GM18502 (cell line): ENCODE data around the gene CDC25C.
"Not testable (repeated sequence)": the region's sequence is repeated elsewhere in the genome, so short reads cannot be mapped to it uniquely, and the experiment has no call there.

ENCODE experiments used
- ATAC-seq: cut with Tn5 transposase; IDR thresholded peaks from one replicate; pipeline ENCODE4 v1.9.1; 2021; ENCODE audit warnings: mild to moderate bottlenecking; ENCODE audit not compliant: unreplicated experiment, poor library complexity

The CDC25C gene

DNA sequence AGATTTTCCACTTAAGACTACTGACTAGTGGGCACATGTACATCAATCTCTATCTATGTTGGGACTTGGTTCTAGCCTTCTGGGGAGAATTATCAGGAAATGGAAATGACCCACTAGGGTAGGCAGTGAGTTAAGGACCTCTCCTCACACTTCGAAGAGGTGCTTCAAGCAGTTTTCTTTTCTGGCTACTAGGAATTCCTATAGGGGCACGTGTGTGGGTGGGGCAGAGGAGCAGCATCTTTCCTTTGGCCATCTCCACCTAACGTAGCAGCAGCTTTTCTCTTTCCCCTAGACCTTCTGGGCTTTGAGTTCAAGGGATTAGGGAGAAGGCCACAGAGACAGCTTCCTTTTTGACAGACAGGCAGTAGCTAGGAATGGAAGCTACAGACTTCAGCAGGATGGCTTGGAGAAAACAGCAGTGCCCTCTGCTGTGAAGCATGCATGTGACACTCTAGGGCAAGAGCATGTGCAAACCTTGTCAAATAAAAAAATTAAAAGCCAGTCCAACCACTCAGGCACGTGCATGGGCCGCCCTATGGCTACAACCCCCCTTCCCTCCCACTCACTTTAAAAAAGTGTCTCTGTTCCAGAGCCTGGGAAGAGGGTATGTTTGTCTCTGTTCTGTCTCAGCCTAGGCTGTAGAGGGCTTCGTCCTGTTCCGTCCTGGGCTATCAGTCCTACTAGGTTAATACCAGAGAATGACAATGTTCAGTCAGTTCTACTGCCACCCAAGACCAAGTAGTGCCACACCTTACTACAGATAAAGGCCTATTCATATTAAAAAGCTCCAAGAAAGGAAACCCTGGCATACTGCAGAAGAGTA, 48.5 kb downstream of the CDC25C start:
- no peak for ATAC-seq

DNA sequence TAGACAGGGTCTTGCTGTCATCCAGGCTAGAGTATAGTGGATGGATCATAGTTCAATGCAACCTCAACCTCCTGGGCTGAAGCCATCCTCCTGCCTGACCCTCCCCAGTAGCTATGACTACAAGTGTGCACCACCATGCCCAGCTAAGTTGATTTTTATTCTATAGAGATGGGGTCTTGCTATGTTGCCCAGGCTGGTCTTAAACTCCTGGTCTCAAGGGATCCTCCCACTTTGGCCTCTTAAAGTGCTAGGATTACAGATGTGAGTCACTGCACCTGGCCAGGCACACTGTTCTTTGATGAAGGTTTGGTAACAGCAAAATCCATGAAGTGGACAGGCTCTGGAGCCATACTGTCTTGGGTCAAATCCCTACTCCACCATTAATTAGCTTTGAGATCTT, 50.7 kb downstream of the CDC25C start:
- no peak for ATAC-seq

DNA sequence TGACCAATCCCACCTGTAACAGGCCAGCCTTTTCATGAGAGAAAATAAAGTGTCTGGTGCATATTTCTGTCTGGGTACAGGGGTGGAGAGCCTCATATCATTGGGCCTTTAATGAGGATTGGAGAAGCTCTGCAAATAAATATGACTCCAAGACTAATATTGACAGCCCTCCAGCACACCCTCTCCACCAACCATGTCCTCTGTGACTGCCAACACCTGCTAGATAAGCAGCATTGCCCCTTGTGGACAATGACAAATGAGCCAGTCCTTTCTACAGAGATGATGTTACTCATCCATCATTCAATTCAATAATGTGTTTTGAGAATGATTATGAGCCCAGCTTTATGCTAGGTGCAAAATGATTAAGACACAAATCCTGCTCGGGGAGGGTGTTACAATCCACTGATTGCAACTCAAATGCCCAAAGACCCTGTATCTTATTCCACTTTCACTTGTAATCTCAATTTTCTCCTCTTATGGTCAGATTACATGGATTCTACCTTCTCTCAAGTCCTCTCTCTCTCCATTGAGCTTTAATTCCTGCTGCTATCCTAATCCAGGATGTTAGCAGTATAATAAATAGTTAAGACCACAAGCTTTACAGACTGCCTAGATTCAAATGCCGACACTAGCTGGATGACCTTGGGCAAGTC, 55.1 kb downstream of the CDC25C start:
- ATAC-seq = no peak

DNA sequence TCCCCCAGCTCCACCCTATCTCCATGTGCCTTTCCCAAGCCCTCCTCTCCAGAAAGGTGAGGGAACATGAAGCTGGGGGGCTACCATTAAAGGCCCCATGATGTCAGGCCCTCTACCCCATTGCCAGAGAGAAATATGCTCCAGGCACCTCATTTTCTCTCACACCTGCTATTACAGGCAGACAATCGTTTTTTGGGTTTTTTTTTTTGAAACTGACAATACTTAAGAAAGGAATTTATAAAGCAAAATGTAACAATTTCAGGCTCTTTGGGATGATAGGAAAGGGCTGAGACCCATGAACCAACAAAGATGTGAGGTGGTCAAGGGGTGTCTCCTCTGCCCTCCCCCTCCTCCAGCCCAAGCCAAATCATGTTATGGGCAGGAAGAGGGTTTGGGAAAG, 55.7 kb downstream of the CDC25C start:
- no peak for ATAC-seq

DNA sequence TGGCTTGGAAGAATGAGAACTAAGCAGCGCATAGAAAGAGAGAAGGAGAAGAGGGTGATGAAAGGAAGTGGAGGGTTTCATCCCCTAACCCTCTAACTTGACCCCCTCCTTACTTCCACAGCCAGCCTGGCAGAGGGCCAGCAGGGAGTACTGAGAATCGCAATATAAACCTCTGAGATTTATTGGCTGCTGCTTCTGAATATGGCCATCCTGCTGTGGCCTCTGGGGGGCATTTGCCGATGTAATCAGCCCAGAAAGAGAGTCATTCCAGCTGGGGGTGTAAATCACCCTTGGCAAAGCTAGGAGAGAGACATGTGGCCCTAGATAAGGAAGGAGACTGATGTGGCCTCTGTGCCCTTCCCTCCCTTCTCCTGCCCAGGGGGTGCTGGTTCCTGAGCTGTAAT, 56.2 kb downstream of the CDC25C start:
- no peak for ATAC-seq

DNA sequence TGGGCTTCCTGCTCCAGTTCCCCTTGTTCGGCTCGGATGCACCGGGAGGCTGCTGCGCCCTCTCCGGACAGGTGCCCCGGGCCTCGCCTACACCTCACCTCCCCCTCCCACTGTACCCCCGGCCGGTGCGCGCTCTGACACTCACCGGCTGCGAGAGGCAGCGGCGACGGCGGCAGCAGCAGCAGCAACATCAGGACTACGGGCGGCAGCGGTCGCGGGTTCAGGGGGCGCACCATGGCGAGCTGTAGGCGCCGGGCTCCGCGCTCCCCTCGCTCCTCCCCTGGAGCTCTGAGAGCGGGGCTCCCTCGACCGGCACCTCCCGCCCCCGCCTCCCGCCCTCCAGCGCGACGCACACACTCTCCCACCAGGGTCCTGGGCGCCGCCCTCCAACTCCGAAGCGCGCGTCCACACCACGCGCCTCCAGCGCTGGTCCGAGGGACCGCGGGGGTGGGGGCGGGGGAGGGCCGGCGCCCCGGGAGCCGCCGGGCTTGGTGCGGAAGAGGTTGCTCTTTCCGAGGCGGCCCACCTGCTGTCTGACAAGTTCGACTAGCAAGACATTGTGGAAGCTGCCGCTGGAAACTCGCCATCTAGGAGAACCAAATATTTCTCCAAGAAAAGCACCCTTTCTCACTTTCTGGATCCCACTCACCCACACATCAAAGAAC, 57.3 kb downstream of the CDC25C start, which contains the start of gene GFRA3:
Gene GFRA3 (minus strand): TSS at position 433 of the 665 bp plus-strand sequence. CDS start 197 bp downstream, at position 236.
- ATAC-seq = no peak

GRCh38 chr5:138273834-138274188, 57.8 kb downstream of the CDC25C start:
- ATAC-seq = no peak

GRCh38 chr5:138272681-138273080, 58.9 kb downstream of the CDC25C start:
- ATAC-seq = no peak

GRCh38 chr5:138271281-138271680, 60.3 kb downstream of the CDC25C start:
- ATAC-seq = no peak

GRCh38 chr5:138264183-138264582, 67.4 kb downstream of the CDC25C start:
- ATAC-seq = no peak

GRCh38 chr5:138263581-138263980, 68.0 kb downstream of the CDC25C start:
- ATAC-seq = no peak

DNA sequence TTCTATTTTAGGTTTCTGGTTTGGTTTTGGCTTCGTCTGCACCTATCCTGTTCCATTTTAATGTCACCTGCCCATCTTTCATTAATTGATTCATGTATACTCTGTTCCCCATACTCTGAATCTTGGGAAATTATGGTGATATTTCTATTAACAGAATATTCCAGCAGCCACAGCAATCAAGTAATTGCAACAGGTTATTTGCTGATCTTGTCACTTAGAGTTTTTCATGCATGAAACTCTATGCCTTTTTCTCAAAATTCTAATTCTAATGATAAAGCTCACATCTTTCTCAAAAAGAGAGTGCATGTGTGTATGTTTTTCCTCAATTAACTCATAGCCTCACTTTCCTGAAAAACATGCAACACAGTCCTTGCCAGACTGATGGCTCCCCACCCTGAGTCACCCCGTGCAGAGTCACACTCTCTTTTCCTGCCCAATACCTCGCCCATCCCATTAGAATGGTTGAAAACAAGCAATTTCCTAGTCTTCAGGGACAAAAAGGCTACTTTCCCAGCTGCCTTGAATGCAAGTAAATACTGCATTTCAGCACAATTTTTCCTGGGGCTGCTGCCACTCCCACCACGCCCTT, 72.8 kb downstream of the CDC25C start:
- ATAC-seq = no peak

- no peak for ATAC-seq
Measured at GRCh38 chr5:138257583-138257982, 74.0 kb downstream of the CDC25C start.

- no peak for ATAC-seq
Measured at GRCh38 chr5:138252944-138253343, 78.7 kb downstream of the CDC25C start.

DNA sequence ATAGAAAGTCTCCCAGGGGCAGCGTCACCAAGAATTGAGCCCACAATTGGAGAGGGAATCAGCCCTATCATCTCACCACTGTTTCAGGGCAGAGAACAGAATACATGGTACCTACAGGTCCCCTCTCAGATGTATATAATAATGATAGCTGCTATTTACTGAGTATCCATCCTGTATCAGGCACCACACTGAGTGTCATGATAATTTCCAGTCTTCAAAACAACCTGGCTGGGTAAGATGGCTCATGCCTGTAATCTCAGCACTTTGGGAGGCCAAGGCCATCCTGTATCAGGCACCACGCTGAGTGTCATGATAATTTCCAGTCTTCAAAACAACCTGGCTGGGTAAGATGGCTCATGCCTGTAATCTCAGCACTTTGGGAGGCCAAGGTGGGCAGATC, 83.8 kb downstream of the CDC25C start:
- ATAC-seq = not testable (repeated sequence)

- ATAC-seq = no peak
Measured at GRCh38 chr5:138246822-138247221, 84.8 kb downstream of the CDC25C start.

- ATAC-seq = no peak
Measured at GRCh38 chr5:138246334-138246733, 85.3 kb downstream of the CDC25C start.

- ATAC-seq = no peak
Measured at GRCh38 chr5:138245717-138246116, 85.9 kb downstream of the CDC25C start.

GRCh38 chr5:138243794-138244193, 87.8 kb downstream of the CDC25C start:
- ATAC-seq = no peak

DNA sequence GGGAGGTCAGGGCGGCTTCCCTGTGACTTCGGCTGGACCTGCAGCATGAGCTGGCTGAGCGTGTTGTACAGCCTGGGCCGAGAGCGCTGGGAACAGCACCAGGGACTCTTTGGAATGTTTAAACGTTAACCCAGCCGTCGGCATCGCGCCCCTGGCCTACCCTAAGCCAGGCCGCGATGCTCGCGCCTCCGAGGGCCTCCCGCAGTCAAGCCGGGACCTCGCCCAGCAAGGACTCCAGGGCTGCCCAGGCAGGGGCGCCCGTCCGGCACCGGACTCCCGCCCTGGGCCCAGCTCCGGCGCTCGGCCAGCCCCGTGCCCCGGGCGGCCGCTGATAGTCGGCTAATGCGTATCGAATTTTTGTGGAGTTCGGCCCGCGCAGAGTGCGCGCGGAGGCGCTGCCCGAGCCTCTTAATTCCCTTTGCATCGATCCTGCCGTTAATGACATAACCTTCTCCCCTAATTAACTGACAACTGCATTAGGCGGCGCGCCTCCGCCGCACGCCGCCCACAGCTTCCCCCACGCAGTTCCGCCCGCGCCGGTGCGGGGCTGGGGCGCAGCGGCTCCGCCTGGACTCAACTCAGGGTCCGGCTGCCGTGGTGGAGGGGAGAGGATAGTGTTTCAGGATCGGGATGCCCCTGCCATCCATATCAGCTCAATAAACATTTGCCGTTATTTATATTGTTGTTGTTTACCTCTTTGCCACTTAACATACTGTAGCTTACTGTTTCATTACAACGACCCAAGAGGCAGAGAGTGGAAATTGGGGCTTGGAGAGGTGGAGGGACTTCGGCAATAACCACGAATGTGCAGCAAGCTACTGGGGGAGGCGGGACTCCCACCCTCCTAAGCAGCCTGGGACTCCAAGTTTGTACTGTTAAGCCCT, 89.7 kb downstream of the CDC25C start:
- ATAC-seq = no peak
